K562 (cell line): ENCODE results near the gene GFOD2. TPM values are rescaled to one million over a fixed set of nuclear protein-coding genes. Genes with fewer than 3 reads are reported as not detected.

Experiments used
- ATAC-seq: fragments of 200-7000 bp; cut with Tn5 transposase; 3 replicates; pipeline ENCODE4 v1.9.1; 2020; ENCODE audit warnings: moderate library complexity
- BruUV-seq: library from RNA; stranded (reverse); fragments of 400-500 nt; replicated peaks from 2 replicates; lab custom pipeline; 2021; lab: Mats Ljungman, UMichigan
- CTCF ChIA-PET: fragments of 300-600 bp; formaldehyde crosslinking; extraction: SDS; loops from one replicate; lab custom pipeline; 2021; ENCODE audit warnings: low intra/inter-chr PET ratio; lab: Yijun Ruan, JAX
- POLR2A ChIA-PET: fragments of 300-600, 350-650 bp; sonication (Branson Sonifier 250); formaldehyde crosslinking; extraction: SDS; loops from one replicate; lab custom pipeline; 2021; ENCODE audit warnings: antibody characterized with exemption, inconsistent platforms; lab: Yijun Ruan, JAX
- DNase-seq, 4 experiments: peaks; one replicate each; pipeline versions ENCODE4 v3.0.0 to v3.0.0-alpha.2; 2011 to 2018; ENCODE audit warnings: low spot score in 3 of 4, mixed read lengths in 3 of 4; ENCODE audit errors: extremely low read depth in 1 of 4
- FAIRE-seq: peaks from 2 replicates; lab custom pipeline; 2011; peaks lifted over from hg19 to GRCh38; lab: Jason Lieb, UNC
- H2AFZ ChIP-seq: 2 replicates; pipeline ENCODE4 v1.6.0; 2011; ENCODE audit warnings: low read depth, low read length, control low read depth, inconsistent platforms
- H3K27ac ChIP-seq: fragments of 200-600 bp; 3 replicates; pipeline ENCODE4 v1.8.0; 2011; ENCODE audit warnings: low read depth, mild to moderate bottlenecking, control low read depth, inconsistent platforms, low read length, moderate library complexity, mixed read lengths; ENCODE audit errors: extremely low read depth
- H3K27me3 ChIP-seq, 2 experiments: fragments of 300-600 bp in 1 of 2; 2 replicates in 1 of 2; 3 replicates in 1 of 2; pipeline versions ENCODE4 v1.6.0 to v1.8.0; 2011; ENCODE audit warnings: inconsistent platforms in 2 of 2, low read length in 2 of 2, mild to moderate bottlenecking in 1 of 2, mixed read lengths in 1 of 2, moderate library complexity in 1 of 2; ENCODE audit not compliant: control insufficient read depth in 2 of 2, insufficient read depth in 2 of 2
- H3K36me3 ChIP-seq: fragments of 300-600 bp; 3 replicates; pipeline ENCODE4 v1.8.0; 2011; ENCODE audit warnings: mild to moderate bottlenecking, low read length, inconsistent platforms; ENCODE audit not compliant: control insufficient read depth, insufficient read depth
- H3K4me1 ChIP-seq, 2 experiments: fragments of 200-600 bp in 1 of 2; replicated peaks in 1 of 2; 2 replicates in 1 of 2; 3 replicates in 1 of 2; pipeline versions ENCODE4 v1.5.1 to v1.8.0; 2011; ENCODE audit warnings: inconsistent platforms in 2 of 2, low read length in 2 of 2, mild to moderate bottlenecking in 1 of 2, mixed read lengths in 1 of 2, moderate library complexity in 1 of 2; ENCODE audit not compliant: control insufficient read depth in 2 of 2, insufficient read depth in 2 of 2
- H3K4me2 ChIP-seq: 2 replicates; pipeline ENCODE4 v1.6.1; 2011; ENCODE audit warnings: low read length, control low read depth, inconsistent platforms, mixed read lengths; ENCODE audit not compliant: insufficient read depth
- H3K4me3 ChIP-seq: fragments of 200-600 bp; sonication (generic), shearing (Covaris generic); 2 replicates; pipeline ENCODE4 v1.5.1; 2016; ENCODE audit warnings: control low read depth, inconsistent platforms
- H3K79me2 ChIP-seq: fragments of 200-600 bp; 3 replicates; pipeline ENCODE4 v1.8.0; 2011; ENCODE audit warnings: low read length, inconsistent platforms; ENCODE audit not compliant: control insufficient read depth, insufficient read depth
- H3K9ac ChIP-seq, 2 experiments: 2 replicates each; pipeline versions ENCODE4 v1.6.0 to v1.6.1; 2011; ENCODE audit warnings: low read depth in 2 of 2, low read length in 2 of 2, control low read depth in 1 of 2, inconsistent platforms in 1 of 2, mild to moderate bottlenecking in 1 of 2, mixed read lengths in 1 of 2; ENCODE audit not compliant: insufficient read depth in 1 of 2
- H3K9me1 ChIP-seq: one replicate; pipeline ENCODE4 v1.6.0; 2011; ENCODE audit warnings: inconsistent platforms, mild to moderate bottlenecking, low read length, moderate library complexity; ENCODE audit not compliant: control insufficient read depth, insufficient read depth
- H3K9me3 ChIP-seq: replicated peaks from 2 replicates; pipeline ENCODE4 v1.5.1; 2011; ENCODE audit warnings: low read depth, low read length, inconsistent platforms; ENCODE audit not compliant: control insufficient read depth, insufficient read depth
- H4K20me1 ChIP-seq: replicated peaks from 2 replicates; pipeline ENCODE4 v1.6.1; 2011; ENCODE audit warnings: low read length, inconsistent platforms, mixed read lengths; ENCODE audit not compliant: control insufficient read depth, insufficient read depth
- ARNT ChIP-seq, 2 experiments: fragments of 450-650 bp; IDR thresholded peaks; 2 replicates each; pipeline ENCODE4 v1.6.1; 2016; ENCODE audit warnings: mild to moderate bottlenecking in 1 of 2
- JUNB ChIP-seq: fragments of 450-650 bp; formaldehyde crosslinking; conservative IDR thresholded peaks from 2 replicates; pipeline ENCODE4 v1.4.0; 2020; ENCODE audit warnings: mild to moderate bottlenecking
- NFXL1 ChIP-seq: fragments of 450-650 bp; formaldehyde crosslinking; IDR thresholded peaks from 2 replicates; pipeline ENCODE4 v1.4.0; 2021; ENCODE audit warnings: mild to moderate bottlenecking
- PCBP2 ChIP-seq: fragments of 200-400 bp; formaldehyde crosslinking; IDR thresholded peaks from 2 replicates; pipeline ENCODE4 v1.6.1; 2018; ENCODE audit warnings: low read length, low read depth, mild to moderate bottlenecking, moderate library complexity; ENCODE audit not compliant: poor library complexity, severe bottlenecking
- SMAD1 ChIP-seq: fragments of 150-350 bp; IDR thresholded peaks from 2 replicates; pipeline ENCODE4 v1.6.1; 2014; ENCODE audit warnings: low read length, low read depth; ENCODE audit not compliant: partially characterized antibody
- XRCC4 ChIP-seq: IDR thresholded peaks from one replicate; pipeline ENCODE4 v1.6.1; 2011; ENCODE audit not compliant: insufficient read depth, insufficient read length; ENCODE audit errors: extremely low read depth
- ZNF41 ChIP-seq: fragments of 250-450 bp; sonication (Bioruptor Pico); conservative IDR thresholded peaks from 2 replicates; pipeline ENCODE4 v1.4.0; 2020; ENCODE audit warnings: mild to moderate bottlenecking
- ZNF668 ChIP-seq: fragments of 250-450 bp; sonication (Bioruptor Pico); IDR thresholded peaks from 2 replicates; pipeline ENCODE4 v1.8.0; 2022; ENCODE audit warnings: mild to moderate bottlenecking, inconsistent platforms
- WGBS: fragments of 100-300 bp; shearing (Covaris generic); methylation state at CpG from one replicate; pipeline ENCODE4 v1.1.6; 2016; ENCODE audit warnings: low coverage, mixed read lengths; ENCODE audit not compliant: insufficient coverage; ENCODE audit errors: missing lambda C conversion rate; 5-methylcytosine and 5-hydroxymethylcytosine counted together
- in situ Hi-C: fragments of 300-500 bp; cut with MboI; formaldehyde crosslinking; loops from 4 replicates; pipeline ENCODE4 v1.15.0; 2018; ENCODE audit warnings: inconsistent platforms, mixed read lengths
- intact Hi-C: fragments of 100-400 bp; cut with micrococcal nuclease; formaldehyde crosslinking; loops from 2 replicates; pipeline ENCODE4 v1.14.2; 2022
- polyA plus RNA-seq, 8 experiments: library from polyadenylated mRNA; depleted of rRNA in 4 of 8; stranded (reverse) in 5 of 8; unstranded in 3 of 8; fragments of >200 nt; fragmentation: Nextera tagmentation in 2 of 8; fragmentation: Illumina TruSeq in 1 of 8; extraction: Ambion mirVana in 2 of 8; extraction: Trizol in 1 of 8; gene quantifications; 2 replicates each; pipeline versions ENCODE4 v1.2.1 to v1.2.3, GENCODE V29; 2011 to 2014; ENCODE audit warnings: inconsistent platforms in 1 of 8, missing spikeins in 1 of 8
- total RNA-seq, 7 experiments: library from RNA; depleted of rRNA in 6 of 7; stranded (reverse); fragments of >200 nt in 6 of 7; fragmentation: Illumina TruSeq in 2 of 7; extraction: Trizol in 2 of 7; gene quantifications; 2 replicates each; pipeline versions ENCODE4 v1.2.1 to v1.2.3, GENCODE V29; 2011 to 2021; ENCODE audit warnings: low replicate concordance in 1 of 7
- TF ChIP-seq, protein P1 (sequence below): sonication (generic); formaldehyde crosslinking; IDR thresholded peaks from 2 replicates; pipeline ENCODE4 v1.8.1; 2023; ENCODE audit warnings: mild to moderate bottlenecking, missing genetic modification reagents

Gene GFOD2
- total and polyA plus RNA-seq, 9 of the 15 experiments (the other 6 are each of a cell fraction or from before 2014, with no cell fraction given), result 1.9 to 15.8 (median 11.1) TPM

DNA sequence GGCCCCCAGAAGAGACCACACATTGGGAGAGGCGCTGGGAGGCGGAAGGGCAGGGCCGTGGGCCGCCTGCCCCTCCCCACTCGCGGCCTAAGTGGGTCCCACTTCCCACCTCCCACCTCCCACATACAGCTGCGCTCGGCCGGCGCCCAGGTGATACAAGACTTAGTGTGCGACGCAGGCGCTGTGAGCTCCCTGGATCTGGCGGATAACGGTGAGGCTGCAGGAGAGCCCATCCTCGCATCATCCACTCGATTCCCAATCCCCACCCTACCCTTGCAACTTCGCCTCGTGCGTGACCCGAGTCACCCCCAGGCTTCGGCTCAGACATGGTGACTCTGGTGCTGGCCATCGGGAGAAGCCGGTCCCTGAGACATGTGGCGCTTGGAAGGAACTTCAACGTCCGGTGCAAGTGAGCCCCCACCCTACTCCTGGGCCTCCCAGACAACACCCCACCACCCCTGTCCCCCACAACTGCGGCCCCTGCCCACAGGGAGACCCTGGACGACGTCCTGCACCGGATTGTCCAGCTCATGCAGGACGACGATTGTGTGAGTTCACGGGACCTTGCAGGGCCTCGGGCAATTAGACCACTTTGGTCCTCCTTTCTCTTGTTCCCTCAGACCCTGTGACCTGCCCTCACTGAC, 70.2 kb downstream of the GFOD2 start:
- Histone ChIP-seq H3K79me2 (no peaks in the 10 kb centered on the region), H3K9me3 (no peaks in the 10 kb centered on the region), H3K4me3 (no peak overlapping the region), H3K4me2 (no peak overlapping the region), H3K9ac (no peak overlapping the region; a peak in 1 of 4 replicates), H4K20me1 (peaks cover 7% of the 10 kb centered on the region; the same call in 1 of the 2 replicates), H3K36me3 (no peaks in the 10 kb centered on the region), H3K9me1 (no peaks in the 10 kb centered on the region), H3K4me1 (peaks cover 0 to 71% of the 10 kb centered on the region in 2 experiments; a peak in 4 of 5 replicates), H2AFZ (no peak overlapping the region), H3K27ac (no peak overlapping the region), H3K27me3 (peaks cover 8 to 61% of the 10 kb centered on the region in 2 experiments; a peak in 4 of 5 replicates)
- in situ Hi-C loops (no loop called here), intact Hi-C loops (no loop called here)
- no TSS peak for BruUV-seq
- ChIA-PET POLR2A (interaction anchor here (0.5 to 0.8 kb wide), 3 partner anchors 11 to 396 kb away, joined by 3 read pairs; partner anchors contain the start of gene ACD), CTCF (no interaction called here)
- ATAC-seq (no peak), FAIRE-seq (no peak), DNase-seq (no peak)
- 34% methylated on average over 27 of the region's 35 CpGs for WGBS
- TF ChIP-seq ARNT (IDR thresholded peaks at IDR 0.05), result no peak
- TF ChIP-seq ZNF668 (CRISPR knock-in tag), result no peak
- TF ChIP-seq PCBP2, result no peak
- TF ChIP-seq, protein P1, sequence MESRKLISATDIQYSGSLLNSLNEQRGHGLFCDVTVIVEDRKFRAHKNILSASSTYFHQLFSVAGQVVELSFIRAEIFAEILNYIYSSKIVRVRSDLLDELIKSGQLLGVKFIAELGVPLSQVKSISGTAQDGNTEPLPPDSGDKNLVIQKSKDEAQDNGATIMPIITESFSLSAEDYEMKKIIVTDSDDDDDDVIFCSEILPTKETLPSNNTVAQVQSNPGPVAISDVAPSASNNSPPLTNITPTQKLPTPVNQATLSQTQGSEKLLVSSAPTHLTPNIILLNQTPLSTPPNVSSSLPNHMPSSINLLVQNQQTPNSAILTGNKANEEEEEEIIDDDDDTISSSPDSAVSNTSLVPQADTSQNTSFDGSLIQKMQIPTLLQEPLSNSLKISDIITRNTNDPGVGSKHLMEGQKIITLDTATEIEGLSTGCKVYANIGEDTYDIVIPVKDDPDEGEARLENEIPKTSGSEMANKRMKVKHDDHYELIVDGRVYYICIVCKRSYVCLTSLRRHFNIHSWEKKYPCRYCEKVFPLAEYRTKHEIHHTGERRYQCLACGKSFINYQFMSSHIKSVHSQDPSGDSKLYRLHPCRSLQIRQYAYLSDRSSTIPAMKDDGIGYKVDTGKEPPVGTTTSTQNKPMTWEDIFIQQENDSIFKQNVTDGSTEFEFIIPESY (CRISPR knock-in tag), result no peak
- no peak for TF ChIP-seq NFXL1 (CRISPR knock-in tag)
- TF ChIP-seq XRCC4, result no peak
- TF ChIP-seq JUNB, result no peak
- no peak for TF ChIP-seq SMAD1
- TF ChIP-seq ZNF41, result no peak
